IMR-90 (cell line): ENCODE measurements around the gene CASZ1. TPM values are rescaled to one million over a fixed set of nuclear protein-coding genes. Genes with fewer than 3 reads are reported as not detected.

Source experiments
- ATAC-seq: fragments of 200-7000 bp; cut with Tn5 transposase; 2 replicates; pipeline ENCODE4 v1.9.1; 2020; ENCODE audit warnings: low read depth, mild to moderate bottlenecking, moderate library complexity
- BruUV-seq: library from RNA; stranded (reverse); fragments of 400-500 nt; replicated peaks from 2 replicates; lab custom pipeline; 2021; lab: Mats Ljungman, UMichigan
- CTCF ChIA-PET: fragments of 300-600 bp; formaldehyde crosslinking; extraction: SDS; loops from one replicate; lab custom pipeline; 2021; ENCODE audit warnings: antibody characterized with exemption; lab: Yijun Ruan, JAX
- POLR2A ChIA-PET: fragments of 300-600 bp; sonication (Branson Sonifier 250); formaldehyde crosslinking; loops from one replicate; lab custom pipeline; 2022; ENCODE audit warnings: antibody characterized with exemption; ENCODE audit not compliant: unreplicated experiment; lab: Charles Lee
- DNase-seq: peaks from one replicate; pipeline ENCODE4 v3.0.0; 2013
- H2AFZ ChIP-seq: replicated peaks from 2 replicates; pipeline ENCODE3; 2013; ENCODE audit warnings: low read length, mild to moderate bottlenecking; ENCODE audit not compliant: poor library complexity
- H2AK5ac ChIP-seq: 2 replicates; pipeline ENCODE4 v1.6.1; 2013; ENCODE audit warnings: low read depth, low read length, inconsistent platforms
- H2AK9ac ChIP-seq: replicated peaks from 2 replicates; pipeline ENCODE3; 2013; ENCODE audit warnings: mild to moderate bottlenecking, low read depth, low read length, moderate library complexity; ENCODE audit not compliant: poor library complexity
- H2BK120ac ChIP-seq: 2 replicates; pipeline ENCODE4 v1.6.1; 2013; ENCODE audit warnings: low read depth, low read length, inconsistent platforms
- H2BK15ac ChIP-seq: 3 replicates; pipeline ENCODE4 v1.6.1; 2013; ENCODE audit warnings: low read depth, low read length, inconsistent platforms
- H2BK20ac ChIP-seq: 2 replicates; pipeline ENCODE4 v1.6.1; 2013; ENCODE audit warnings: low read depth, mild to moderate bottlenecking, inconsistent platforms, low read length, moderate library complexity
- H2BK5ac ChIP-seq: 2 replicates; pipeline ENCODE4 v1.6.1; 2013; ENCODE audit warnings: mild to moderate bottlenecking, low read depth, low read length, inconsistent platforms; ENCODE audit not compliant: poor library complexity, severe bottlenecking
- H3K14ac ChIP-seq: replicated peaks from 2 replicates; pipeline ENCODE4 v1.6.1; 2013; ENCODE audit warnings: low read depth, low read length, inconsistent platforms
- H3K18ac ChIP-seq: 2 replicates; pipeline ENCODE4 v1.6.1; 2013; ENCODE audit warnings: low read depth, low read length, control low read depth
- H3K23ac ChIP-seq: 2 replicates; pipeline ENCODE4 v1.6.1; 2013; ENCODE audit warnings: low read depth, low read length, inconsistent platforms
- H3K27ac ChIP-seq: 2 replicates; pipeline ENCODE4 v1.5.1; 2013; ENCODE audit warnings: mild to moderate bottlenecking, control low read depth, low read length; ENCODE audit not compliant: insufficient read depth
- H3K27me3 ChIP-seq: 2 replicates; pipeline ENCODE4 v1.6.1; 2013; ENCODE audit warnings: low read length; ENCODE audit not compliant: control insufficient read depth, insufficient read depth
- H3K36me3 ChIP-seq: 2 replicates; pipeline ENCODE4 v1.6.1; 2013; ENCODE audit warnings: low read length, mixed read lengths; ENCODE audit not compliant: control insufficient read depth, insufficient read depth
- H3K4ac ChIP-seq: 2 replicates; pipeline ENCODE4 v1.6.1; 2013; ENCODE audit warnings: low read depth, low read length, inconsistent platforms
- H3K4me1 ChIP-seq: 2 replicates; pipeline ENCODE4 v1.6.1; 2013; ENCODE audit warnings: low read length, mixed read lengths; ENCODE audit not compliant: control insufficient read depth, insufficient read depth
- H3K4me2 ChIP-seq: 2 replicates; pipeline ENCODE4 v1.6.1; 2013; ENCODE audit warnings: low read depth, mild to moderate bottlenecking, control low read depth, low read length, moderate library complexity
- H3K4me3 ChIP-seq: 2 replicates; pipeline ENCODE4 v1.5.1; 2013; ENCODE audit warnings: low read depth, mild to moderate bottlenecking, control low read depth, low read length, moderate library complexity; ENCODE audit not compliant: insufficient read depth
- H3K56ac ChIP-seq: 2 replicates; pipeline ENCODE4 v1.6.1; 2013; ENCODE audit warnings: low read length, inconsistent platforms; ENCODE audit not compliant: insufficient read depth; ENCODE audit errors: extremely low read depth
- H3K79me1 ChIP-seq, 2 experiments: 2 replicates each; pipeline ENCODE4 v1.6.1; 2013; ENCODE audit warnings: low read length in 2 of 2, inconsistent platforms in 1 of 2, low read depth in 1 of 2
- H3K9ac ChIP-seq: 2 replicates; pipeline ENCODE4 v1.6.1; 2013; ENCODE audit warnings: low read depth, low read length, control low read depth
- H3K9me1 ChIP-seq: 2 replicates; pipeline ENCODE4 v1.6.1; 2013; ENCODE audit warnings: low read length, inconsistent platforms; ENCODE audit not compliant: insufficient read depth
- H3K9me3 ChIP-seq: 2 replicates; pipeline ENCODE4 v1.6.1; 2013; ENCODE audit warnings: low read length; ENCODE audit not compliant: control insufficient read depth, insufficient read depth
- H4K20me1 ChIP-seq: 2 replicates; pipeline ENCODE4 v1.6.1; 2013; ENCODE audit warnings: low read length, inconsistent platforms; ENCODE audit not compliant: insufficient read depth
- H4K5ac ChIP-seq: 2 replicates; pipeline ENCODE4 v1.6.1; 2013; ENCODE audit warnings: mild to moderate bottlenecking, low read depth, low read length, control low read depth
- H4K8ac ChIP-seq, 2 experiments: 2 replicates each; pipeline ENCODE4 v1.6.1; 2013; ENCODE audit warnings: low read depth in 2 of 2, low read length in 2 of 2, control low read depth in 1 of 2, inconsistent platforms in 1 of 2
- H4K91ac ChIP-seq: 2 replicates; pipeline ENCODE4 v1.6.1; 2013; ENCODE audit warnings: low read depth, low read length, inconsistent platforms; ENCODE audit not compliant: insufficient read depth
- ELK1 ChIP-seq: fragments of 150-350 bp; IDR thresholded peaks from 2 replicates; pipeline ENCODE4 v1.6.1; 2016; ENCODE audit warnings: low read depth, mild to moderate bottlenecking, low read length, moderate library complexity, borderline replicate concordance
- FOS ChIP-seq: fragments of 150-350 bp; IDR thresholded peaks from 2 replicates; pipeline ENCODE4 v1.6.1; 2016; ENCODE audit warnings: low read depth, low read length
- MAZ ChIP-seq: IDR thresholded peaks from 2 replicates; pipeline ENCODE4 v1.6.1; 2012; ENCODE audit warnings: low read depth, mild to moderate bottlenecking, low read length, improper control_type of control experiment, moderate library complexity, borderline replicate concordance
- MXI1 ChIP-seq: IDR thresholded peaks from 2 replicates; pipeline ENCODE4 v1.6.1; 2012; ENCODE audit warnings: low read depth, mild to moderate bottlenecking, low read length, moderate library complexity, borderline replicate concordance
- NFE2L2 ChIP-seq: fragments of 150-350 bp; IDR thresholded peaks from 2 replicates; pipeline ENCODE4 v1.6.1; 2016; ENCODE audit warnings: low read depth, mild to moderate bottlenecking, low read length
- RAD21 ChIP-seq: IDR thresholded peaks from 2 replicates; pipeline ENCODE4 v1.6.1; 2012; ENCODE audit warnings: low read length, improper control_type of control experiment
- RCOR1 ChIP-seq: IDR thresholded peaks from 2 replicates; pipeline ENCODE4 v1.6.1; 2012; ENCODE audit warnings: mild to moderate bottlenecking, low read length, improper control_type of control experiment; ENCODE audit not compliant: insufficient replicate concordance
- RFX5 ChIP-seq: IDR thresholded peaks from 2 replicates; pipeline ENCODE4 v1.8.0; 2012; ENCODE audit warnings: low read depth, mild to moderate bottlenecking, low read length, moderate library complexity
- SMC3 ChIP-seq: fragments of 150-350 bp; IDR thresholded peaks from 2 replicates; pipeline ENCODE4 v1.6.1; 2016; ENCODE audit warnings: low read depth, mild to moderate bottlenecking, antibody characterized with exemption, low read length, moderate library complexity
- USF2 ChIP-seq: fragments of 150-350 bp; IDR thresholded peaks from 2 replicates; pipeline ENCODE4 v1.6.1; 2017; ENCODE audit warnings: mild to moderate bottlenecking, antibody characterized with exemption, low read length, low read depth
- WGBS, 2 experiments: methylation state at CpG; one replicate each; pipeline versions ENCODE4 v1.1.5 to v1.1.7; 2013; ENCODE audit warnings: missing lambda C conversion rate in 2 of 2; ENCODE audit not compliant: insufficient read length in 1 of 2; ENCODE audit errors: extremely low coverage in 2 of 2; 5-methylcytosine and 5-hydroxymethylcytosine counted together
- dilution Hi-C: fragments of 300-500 bp; cut with HindIII; formaldehyde crosslinking; loops from one replicate; pipeline ENCODE4 v1.14.3; 2018; ENCODE audit warnings: low sequenced_read_pairs; ENCODE audit not compliant: unreplicated experiment
- in situ Hi-C: fragments of 300-500 bp; cut with MboI; formaldehyde crosslinking; loops from 3 replicates; pipeline ENCODE4 v1.14.3; 2019; ENCODE audit warnings: low sequenced_read_pairs, inconsistent platforms, mixed read lengths
- intact Hi-C: fragments of 100-400 bp; cut with micrococcal nuclease; formaldehyde crosslinking; loops from 2 replicates; pipeline ENCODE4 v1.10.0; 2022
- polyA plus RNA-seq, 3 experiments: library from polyadenylated mRNA; depleted of rRNA; stranded (reverse); fragments of >200 nt; gene quantifications; 2 replicates each; pipeline ENCODE4 v1.2.3, GENCODE V29; 2012; ENCODE audit warnings: low replicate concordance in 1 of 3
- total RNA-seq: library from RNA; depleted of rRNA; stranded (reverse); fragments of >200 nt; gene quantifications from 2 replicates; pipeline ENCODE4 v1.2.3, GENCODE V29; 2012

CASZ1 gene
- total and polyA plus RNA-seq, 2 of the 4 experiments (the other 2 are of a cell fraction), result 0.18 to 0.24 TPM

- Histone ChIP-seq H3K9ac (no peak overlapping the region), H2BK20ac (no peak overlapping the region), H3K23ac (no peak overlapping the region), H4K5ac (no peak overlapping the region), H3K14ac (no peak overlapping the region), H4K8ac (no peak overlapping the region), H3K27me3 (peaks cover 13% of the 10 kb centered on the region; the same call in 1 of the 2 replicates), H3K27ac (no peak overlapping the region), H2AK9ac (no peak overlapping the region), H2AK5ac (no peak overlapping the region), H4K91ac (no peak overlapping the region), H3K36me3 (no peaks in the 10 kb centered on the region), H3K18ac (no peak overlapping the region), H3K4me3 (no peak overlapping the region), H3K9me3 (no peaks in the 10 kb centered on the region), H3K4me1 (peaks cover 1% of the 10 kb centered on the region; the same call in 1 of the 2 replicates), H2BK15ac (no peak overlapping the region), H3K79me1 (no peaks in the 10 kb centered on the region), H2AFZ (no peak overlapping the region), H4K20me1 (no peaks in the 10 kb centered on the region), H2BK120ac (no peak overlapping the region), H3K56ac (no peak overlapping the region), H3K4ac (no peak overlapping the region), H3K9me1 (no peaks in the 10 kb centered on the region), H2BK5ac (no peak overlapping the region), H3K4me2 (no peak overlapping the region)
- ChIA-PET POLR2A (no interaction called here), CTCF (no interaction called here)
- in situ Hi-C loops (no loop called here), intact Hi-C loops (no loop called here), dilution Hi-C loops (no loop called here)
- BruUV-seq, result no TSS peak
- DNase-seq (no peak), ATAC-seq (no peak)
- TF ChIP-seq RFX5 (no peak), NFE2L2 (no peak), FOS (no peak), USF2 (no peak), ELK1 (no peak), SMC3 (no peak), MXI1 (no peak), MAZ (no peak), RCOR1 (no peak), RAD21 (no peak)
- 56% methylated on average over 22 of the region's 40 CpGs; no CpG with 5 or more reads in 1 of the 2 experiments for WGBS, 2 experiments
Measured at GRCh38 chr1:10667861-10668761, 128.3 kb downstream of the CASZ1 start.
